ENCODE measurements around the gene NHSL1.

- TF ChIP-seq CTCF (tag by site-specific recombination; IDR thresholded peaks at IDR 0.05) (no peak), REPIN1 (tag by site-specific recombination; IDR thresholded peaks at IDR 0.05; ENCODE audit: low read depth) (no peak), ZBTB49 (tag by site-specific recombination; IDR thresholded peaks at IDR 0.05; ENCODE audit: low read depth) (no peak), ZNF513 (tag by site-specific recombination; IDR thresholded peaks at IDR 0.05) (no peak), ZNF37A (tag by site-specific recombination; IDR thresholded peaks at IDR 0.05) (no peak), ZBTB11 (tag by site-specific recombination; conservative IDR thresholded peaks at IDR 0.05; ENCODE audit: low read depth) (no peak), ZBTB21 (tag by site-specific recombination; IDR thresholded peaks at IDR 0.05) (no peak), PBX3 (CRISPR knock-in tag; IDR thresholded peaks at IDR 0.05) (no peak), PRDM2 (tag by site-specific recombination; IDR thresholded peaks at IDR 0.05; ENCODE audit: borderline replicate concordance) (no peak), ZNF18 (tag by site-specific recombination; IDR thresholded peaks at IDR 0.05) (no peak), ZNF121 (tag by site-specific recombination; IDR thresholded peaks at IDR 0.05) (no peak), REST (tag by site-specific recombination; IDR thresholded peaks at IDR 0.05) (no peak), ZBTB26 (tag by site-specific recombination; optimal IDR thresholded peaks at IDR 0.05) (no peak), KLF16 (tag by site-specific recombination; IDR thresholded peaks at IDR 0.05) (no peak)
Observed at GRCh38 chr6:138440758-138441357, 58.4 kb downstream of the NHSL1 start.
